Hematopoietic multipotent progenitor cell treated with erythropoietin and hydrocortisone succinate and interleukin-3 and kit ligand, for 15 days (in vitro differentiated cells): ENCODE data around the gene AACS.
A peak's percentile ranks its signal among the peaks of the same experiment; 100 is the strongest.

Experiments used
- DNase-seq: peaks from one replicate; pipeline ENCODE4 v3.0.0-alpha.2; 2015; ENCODE audit warnings: low spot score

Gene AACS

GRCh38 chr12:125152463-125152862 is 87.2 kb downstream of the AACS start:
- no peak for DNase-seq

GRCh38 chr12:125155366-125155765 is 90.1 kb downstream of the AACS start:
- DNase-seq = no peak

DNA sequence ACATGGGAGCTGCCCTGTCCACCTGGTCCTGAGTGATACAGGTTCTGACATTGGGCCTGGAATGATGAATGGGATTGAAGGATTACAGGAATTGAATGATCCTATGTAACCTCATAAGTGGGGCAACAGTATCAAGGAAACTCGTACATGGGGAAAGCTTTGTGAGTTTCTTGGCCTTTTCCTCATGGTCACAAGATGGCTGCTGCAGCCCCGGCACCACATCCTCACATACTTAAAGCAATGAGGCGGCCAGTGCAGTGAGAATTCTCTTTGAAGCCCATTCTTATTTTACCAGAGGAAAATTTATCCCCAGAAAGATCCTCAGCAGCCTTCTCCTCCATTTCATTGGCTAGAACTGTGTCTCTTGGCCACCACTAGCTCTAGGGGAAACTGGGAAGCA is 91.9 kb downstream of the AACS start:
- DNase-seq = no peak

DNA sequence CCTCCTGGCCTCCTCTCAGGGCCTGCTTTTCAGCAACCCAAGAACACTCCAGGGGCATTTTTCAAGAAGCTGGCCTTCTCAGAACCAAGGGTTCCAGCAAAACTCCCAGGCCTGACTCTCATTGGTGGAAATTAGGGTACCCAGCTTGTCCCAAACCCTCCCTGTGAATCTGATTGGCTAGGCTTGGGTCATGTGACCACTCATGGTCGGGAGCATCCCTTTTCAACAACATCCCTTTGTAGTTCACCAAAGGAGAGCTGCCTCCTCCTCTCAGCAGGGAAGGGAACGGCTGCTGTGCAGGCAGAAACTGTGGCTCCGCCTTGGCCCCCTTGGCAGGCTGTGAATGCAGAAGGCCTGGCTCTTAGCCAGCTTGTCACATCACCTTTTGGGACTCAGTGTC is 94.5 kb downstream of the AACS start:
- no peak for DNase-seq

GRCh38 chr12:125160281-125160955 is 95.2 kb downstream of the AACS start:
- no peak for DNase-seq

DNA sequence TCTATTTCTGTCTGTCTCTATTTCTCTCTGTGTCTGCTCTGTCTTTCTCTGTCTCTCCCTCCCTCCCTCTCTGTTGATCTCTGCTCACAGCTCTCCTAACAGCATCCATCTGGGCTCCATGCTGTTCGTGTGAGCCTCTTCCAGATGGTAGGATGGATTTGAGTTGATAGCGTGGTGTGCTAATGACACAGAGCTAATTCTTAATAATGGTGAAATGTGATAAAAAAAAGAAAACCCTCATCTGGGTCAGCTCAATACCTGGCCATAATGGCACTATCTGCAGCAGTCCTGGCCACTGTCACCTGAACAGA is 96.4 kb downstream of the AACS start:
- DNase-seq = no peak

GRCh38 chr12:125162489-125163028 is 97.3 kb downstream of the AACS start:
- DNase-seq = no peak

GRCh38 chr12:125163148-125163547 is 97.9 kb downstream of the AACS start:
- DNase-seq = no peak

- no peak for DNase-seq
These were observed 99.3 kb downstream of the AACS start for GRCh38 chr12:125164541-125164940.

DNA sequence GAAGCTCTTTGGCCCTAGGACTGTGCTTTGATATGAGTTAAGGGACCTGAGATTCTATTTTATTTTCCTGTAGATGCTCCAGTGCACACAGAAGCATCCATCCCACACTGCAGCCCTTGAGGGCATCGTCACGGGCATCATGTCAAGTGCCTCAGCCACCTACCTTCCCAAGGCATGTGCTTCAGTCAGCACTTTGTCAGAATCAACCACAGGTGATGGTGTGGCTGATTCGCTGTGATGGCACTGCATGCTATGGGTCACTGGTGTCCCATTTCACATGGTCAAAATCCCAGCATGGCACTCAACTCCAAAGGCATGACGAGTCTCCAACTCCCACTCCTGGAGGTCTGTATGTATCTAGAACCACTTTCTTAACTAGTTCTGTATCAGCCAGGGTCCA is 100.8 kb downstream of the AACS start:
- no peak for DNase-seq

DNA sequence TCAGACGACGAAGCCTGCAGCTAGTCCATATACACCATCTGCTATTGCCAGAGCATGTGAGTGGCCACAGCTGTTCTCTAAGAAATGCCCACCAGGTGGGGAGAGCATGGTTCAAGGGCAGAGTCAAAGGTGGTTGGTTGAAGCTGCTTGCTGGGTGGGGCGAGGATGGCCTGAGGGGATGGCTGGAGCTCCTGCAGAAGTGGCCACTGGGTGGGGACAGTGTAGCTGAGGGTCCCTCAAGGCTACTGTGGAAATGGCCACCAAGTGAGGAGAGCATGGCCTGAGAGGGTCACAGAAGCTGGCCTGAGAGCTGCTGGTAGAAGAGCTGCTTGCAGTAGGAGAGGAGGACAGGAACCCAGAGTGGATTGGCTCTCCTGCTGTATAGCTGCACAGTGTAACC is 102.4 kb downstream of the AACS start:
- DNase-seq = no peak

DNA sequence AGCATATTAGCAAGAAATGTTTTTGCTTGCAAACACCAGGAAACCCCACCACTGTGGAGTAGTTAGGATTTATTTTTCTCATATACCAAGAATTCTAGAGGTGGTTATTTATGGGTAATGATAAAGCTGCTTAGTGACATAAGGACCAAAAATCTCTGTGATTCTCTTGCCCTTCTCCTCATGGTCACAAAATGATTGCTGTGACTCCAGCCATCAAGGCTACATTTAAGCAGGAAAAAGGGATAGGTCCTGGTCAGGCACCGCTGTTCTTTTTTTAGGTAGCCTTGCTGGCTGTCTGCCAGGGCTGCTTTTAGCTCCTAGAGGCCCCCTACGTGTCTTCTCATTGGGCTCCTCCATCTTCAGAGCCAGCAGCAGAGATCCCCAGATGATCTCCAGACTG is 104.2 kb downstream of the AACS start:
- no peak for DNase-seq

- DNase-seq = no peak
These were observed 104.6 kb downstream of the AACS start for GRCh38 chr12:125169870-125170269.

- DNase-seq = no peak
These were observed 106.0 kb downstream of the AACS start for GRCh38 chr12:125171267-125171666.

GRCh38 chr12:125172231-125172850 is 107.1 kb downstream of the AACS start:
- DNase-seq = no peak

GRCh38 chr12:125175576-125175975 is 110.3 kb downstream of the AACS start:
- DNase-seq = no peak

DNA sequence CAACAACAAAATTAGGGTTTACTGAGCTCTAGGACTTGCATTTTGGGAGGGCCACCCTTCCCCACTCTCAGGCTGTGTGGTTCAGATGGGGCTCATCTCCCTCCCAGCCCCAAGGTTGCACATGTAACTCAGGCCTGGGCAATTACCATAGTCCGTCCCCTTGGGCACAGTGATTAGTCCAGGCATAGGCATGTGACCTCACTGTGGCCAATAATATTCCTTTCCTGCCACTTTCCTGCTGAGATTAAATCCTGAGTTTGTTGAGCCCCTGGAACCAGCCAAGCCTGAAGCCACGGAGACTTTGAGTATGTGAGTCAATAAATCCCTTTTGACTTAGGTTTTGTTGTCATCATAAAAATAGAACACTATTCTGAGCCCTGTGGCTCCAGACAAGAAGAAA is 113.0 kb downstream of the AACS start:
- DNase-seq = no peak

GRCh38 chr12:125180144-125180543 is 114.9 kb downstream of the AACS start:
- no peak for DNase-seq

GRCh38 chr12:125181107-125181506 is 115.9 kb downstream of the AACS start:
- no peak for DNase-seq

DNA sequence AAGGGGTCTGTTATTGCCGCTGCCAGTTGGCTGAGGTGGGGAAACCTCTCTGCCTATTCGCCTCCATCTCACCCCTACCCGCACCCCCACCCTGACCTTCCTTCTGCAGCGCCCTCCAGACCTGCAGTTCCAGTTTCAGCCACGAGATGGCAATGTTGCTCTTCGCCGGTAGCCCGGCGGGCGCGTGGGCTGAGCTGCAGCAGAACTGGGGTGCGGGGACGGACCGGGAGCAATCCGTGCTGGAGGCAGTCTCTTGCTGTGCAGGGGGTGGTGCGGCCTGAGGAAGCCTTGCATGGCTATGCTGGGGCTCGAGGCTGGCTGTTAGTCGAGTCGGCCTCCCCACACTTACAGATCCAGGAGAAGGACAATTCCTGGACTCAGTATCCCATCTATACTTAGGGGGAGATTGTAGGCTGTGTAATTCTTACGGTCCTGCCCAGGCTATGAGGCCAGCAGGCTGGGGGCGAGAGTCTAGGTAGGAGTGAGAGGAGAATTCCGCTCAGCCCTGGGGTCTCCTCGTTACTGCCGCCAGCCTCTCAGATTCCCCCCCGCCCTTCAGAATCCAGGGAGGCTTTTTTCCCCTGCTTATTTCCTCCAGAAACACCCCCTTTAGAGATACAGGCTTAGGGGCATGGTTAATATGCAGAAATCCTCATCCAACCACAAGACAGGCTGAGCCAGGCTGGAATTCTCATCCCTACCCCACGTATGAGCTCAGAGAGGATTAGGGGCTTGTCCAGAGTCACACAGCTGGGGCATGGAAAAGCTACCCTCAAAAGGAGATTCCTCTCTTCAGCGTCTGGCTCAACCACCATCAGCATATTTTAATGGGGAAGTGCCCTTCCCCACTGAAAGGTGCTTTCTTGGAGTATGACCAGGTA is 118.2 kb downstream of the AACS start:
- peak; percentile 75 for DNase-seq

DNA sequence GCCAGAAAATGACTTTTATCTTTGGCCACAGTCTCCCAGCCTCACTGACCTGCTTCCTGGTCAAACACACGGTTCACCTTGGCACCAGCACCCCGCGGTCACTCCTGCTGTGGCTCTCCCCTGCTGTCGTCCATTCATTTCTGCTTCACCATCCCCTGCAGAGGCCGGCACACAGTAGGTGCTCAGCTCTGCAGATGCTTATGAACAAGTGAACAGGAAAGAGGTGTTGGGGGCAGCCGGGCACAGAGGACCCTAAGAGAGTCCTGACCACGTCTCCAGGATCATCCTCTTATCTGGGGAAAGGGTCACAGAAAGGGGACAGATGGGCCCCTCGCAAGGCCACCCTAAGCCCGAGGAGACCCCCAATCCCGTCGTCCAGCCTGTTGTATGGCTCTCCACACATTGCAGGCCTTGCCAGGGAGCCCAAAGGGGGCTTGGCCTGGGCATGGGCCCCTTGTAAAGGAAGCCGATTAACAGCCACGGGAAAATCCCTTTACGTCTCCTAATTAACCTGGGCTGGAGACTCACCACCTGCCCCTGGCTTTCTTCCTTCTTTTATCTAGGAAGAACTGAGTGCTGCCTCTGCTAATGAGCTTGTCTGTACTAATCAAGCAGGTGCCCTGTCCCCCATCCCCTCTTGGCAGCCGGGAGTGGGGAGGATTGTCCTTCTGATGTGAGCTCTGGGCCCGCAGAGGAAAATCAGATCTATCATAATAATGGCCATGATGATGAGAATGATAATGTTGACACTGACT is 119.2 kb downstream of the AACS start:
- no peak for DNase-seq

DNA sequence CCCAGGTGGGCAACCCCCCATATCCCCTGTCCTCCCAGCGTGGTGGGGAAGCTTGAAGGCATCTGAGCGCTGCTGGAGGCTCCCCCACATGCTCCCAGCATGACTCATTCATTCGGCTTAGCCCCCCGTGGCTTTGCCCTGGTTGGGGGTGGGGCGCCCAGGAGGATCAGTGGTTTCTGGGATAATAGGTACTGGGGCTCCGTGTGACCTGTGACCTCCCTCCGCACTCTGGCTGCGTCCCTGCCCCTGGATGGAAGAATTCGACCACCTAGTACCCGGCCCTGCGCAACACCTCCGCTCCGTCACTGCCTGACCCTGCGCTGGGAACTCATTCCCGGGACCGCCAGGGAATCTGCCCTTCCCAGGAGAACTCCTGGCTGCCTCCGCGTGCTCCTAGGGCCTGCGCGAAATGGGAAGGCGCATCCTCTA is 120.1 kb downstream of the AACS start:
- no peak for DNase-seq
